Stomach smooth muscle (tissue), 2 donors: Measurements from ENCODE around the gene LACRT.

Experiments used
- H3K27ac ChIP-seq: one replicate; pipeline ENCODE4 v1.7.0; 2013; ENCODE audit warnings: mild to moderate bottlenecking, low read length, inconsistent platforms
- H3K27me3 ChIP-seq, 2 donors: one replicate each; pipeline ENCODE4 v1.7.0; 2013; ENCODE audit warnings: low read length in 2 of 2; ENCODE audit not compliant: insufficient read depth in 2 of 2, control insufficient read depth in 1 of 2
- H3K36me3 ChIP-seq, 2 donors: one replicate each; pipeline ENCODE4 v1.7.0; 2013; ENCODE audit warnings: low read length in 2 of 2; ENCODE audit not compliant: control insufficient read depth in 2 of 2, insufficient read depth in 2 of 2
- H3K4me1 ChIP-seq: one replicate; pipeline ENCODE4 v1.7.0; 2013; ENCODE audit warnings: low read length; ENCODE audit not compliant: control insufficient read depth, insufficient read depth
- H3K4me3 ChIP-seq, 2 donors: one replicate each; pipeline ENCODE4 v1.7.0; 2013; ENCODE audit warnings: low read length in 2 of 2
- H3K9ac ChIP-seq, 2 donors: one replicate each; pipeline ENCODE4 v1.7.0; 2013; ENCODE audit warnings: low read length in 2 of 2, mild to moderate bottlenecking in 1 of 2
- H3K9me3 ChIP-seq, 2 donors: one replicate each; pipeline ENCODE4 v1.7.0; 2013; ENCODE audit warnings: low read length in 2 of 2; ENCODE audit not compliant: control insufficient read depth in 2 of 2
- donor health status: healthy.
- donor health status: Pancreatic carcinoma.

Gene LACRT

GRCh38 chr12:54616933-54617680 lies 17.6 kb downstream of the LACRT start:
- Histone ChIP-seq H3K4me3 (no peak overlapping the region), H3K27me3 (peaks cover 4 to 19% of the 10 kb centered on the region in 2 donors), H3K9me3 (no peaks in the 10 kb centered on the region), H3K36me3 (no peaks in the 10 kb centered on the region), H3K4me1 (no peaks in the 10 kb centered on the region), H3K9ac (no peak overlapping the region), H3K27ac (no peak overlapping the region)

GRCh38 chr12:54612225-54612750 lies 22.4 kb downstream of the LACRT start:
- Histone ChIP-seq H3K27ac (no peak overlapping the region), H3K36me3 (no peaks in the 10 kb centered on the region), H3K9me3 (no peaks in the 10 kb centered on the region)

GRCh38 chr12:54611715-54612149 lies 23.0 kb downstream of the LACRT start:
- H3K36me3 ChIP-seq: no peaks in the 10 kb centered on the region
- peaks cover 8 to 28% of the 10 kb centered on the region in 2 donors for H3K27me3 ChIP-seq
- no peak overlapping the region for H3K27ac ChIP-seq
- H3K9ac ChIP-seq: no peak overlapping the region
- no peaks in the 10 kb centered on the region for H3K4me1 ChIP-seq
- H3K4me3 ChIP-seq: no peak overlapping the region
- no peaks in the 10 kb centered on the region for H3K9me3 ChIP-seq

More at GRCh38 chr12:54612225-54612750, 22.4 kb downstream of the LACRT start:
- no peaks in the 10 kb centered on the region for H3K4me1 ChIP-seq
- H3K4me3 ChIP-seq: no peak overlapping the region
- peaks cover 8 to 28% of the 10 kb centered on the region in 2 donors for H3K27me3 ChIP-seq
- H3K9ac ChIP-seq: no peak overlapping the region

- no peak overlapping the region for H3K4me3 ChIP-seq
- H3K36me3 ChIP-seq: no peaks in the 10 kb centered on the region
- no peaks in the 10 kb centered on the region for H3K4me1 ChIP-seq
- H3K9me3 ChIP-seq: no peaks in the 10 kb centered on the region
- no peak overlapping the region for H3K9ac ChIP-seq
- no peak overlapping the region for H3K27ac ChIP-seq
- H3K27me3 ChIP-seq: peaks cover 4 to 11% of the 10 kb centered on the region in 2 donors
Measured at GRCh38 chr12:54608769-54609168, 25.9 kb downstream of the LACRT start.

GRCh38 chr12:54608156-54608555 lies 26.5 kb downstream of the LACRT start:
- H3K36me3 ChIP-seq: no peaks in the 10 kb centered on the region
- no peak overlapping the region for H3K9ac ChIP-seq
- H3K9me3 ChIP-seq: no peaks in the 10 kb centered on the region
- H3K27ac ChIP-seq: no peak overlapping the region
- no peak overlapping the region for H3K4me3 ChIP-seq
- peaks cover 4 to 9% of the 10 kb centered on the region in 2 donors for H3K27me3 ChIP-seq
- H3K4me1 ChIP-seq: no peaks in the 10 kb centered on the region

- H3K36me3 ChIP-seq: no peaks in the 10 kb centered on the region
- H3K27ac ChIP-seq: no peak overlapping the region
- H3K4me3 ChIP-seq: no peak overlapping the region
- no peaks in the 10 kb centered on the region for H3K4me1 ChIP-seq
- no peak overlapping the region for H3K9ac ChIP-seq
- no peaks in the 10 kb centered on the region for H3K9me3 ChIP-seq
- H3K27me3 ChIP-seq: peaks cover 4 to 8% of the 10 kb centered on the region in 2 donors
Measured at GRCh38 chr12:54606556-54606955, 28.1 kb downstream of the LACRT start.

- Histone ChIP-seq H3K4me3 (no peak overlapping the region), H3K4me1 (no peaks in the 10 kb centered on the region), H3K27ac (no peak overlapping the region), H3K27me3 (peaks cover 3 to 4% of the 10 kb centered on the region in 2 donors), H3K9me3 (no peaks in the 10 kb centered on the region), H3K9ac (no peak overlapping the region), H3K36me3 (no peaks in the 10 kb centered on the region)
Measured at GRCh38 chr12:54605138-54605970, 29.3 kb downstream of the LACRT start.

GRCh38 chr12:54604436-54604835 lies 30.3 kb downstream of the LACRT start:
- H3K36me3 ChIP-seq: no peaks in the 10 kb centered on the region
- H3K4me1 ChIP-seq: no peaks in the 10 kb centered on the region
- H3K9ac ChIP-seq: no peak overlapping the region
- H3K27ac ChIP-seq: no peak overlapping the region
- H3K27me3 ChIP-seq: peaks cover 0 to 4% of the 10 kb centered on the region in 2 donors
- H3K9me3 ChIP-seq: no peaks in the 10 kb centered on the region
- H3K4me3 ChIP-seq: no peak overlapping the region

GRCh38 chr12:54603872-54604271 lies 30.8 kb downstream of the LACRT start:
- H3K36me3 ChIP-seq: no peaks in the 10 kb centered on the region

GRCh38 chr12:54603173-54603814 lies 31.4 kb downstream of the LACRT start:
- H3K4me3 ChIP-seq: no peak overlapping the region
- peaks cover 0 to 1% of the 10 kb centered on the region in 2 donors for H3K27me3 ChIP-seq
- no peak overlapping the region for H3K27ac ChIP-seq
- no peak overlapping the region for H3K9ac ChIP-seq
- no peaks in the 10 kb centered on the region for H3K9me3 ChIP-seq
- no peaks in the 10 kb centered on the region for H3K36me3 ChIP-seq
- H3K4me1 ChIP-seq: no peaks in the 10 kb centered on the region

More at GRCh38 chr12:54603872-54604271, 30.8 kb downstream of the LACRT start:
- Histone ChIP-seq H3K4me3 (no peak overlapping the region), H3K9me3 (no peaks in the 10 kb centered on the region), H3K4me1 (no peaks in the 10 kb centered on the region), H3K9ac (no peak overlapping the region), H3K27ac (no peak overlapping the region), H3K27me3 (peaks cover 0 to 4% of the 10 kb centered on the region in 2 donors)
